Cardiac fibroblast (primary cell): ENCODE measurements around the gene ACTMAP.
"Not testable (repeated sequence)": the region's sequence is repeated elsewhere in the genome, so short reads cannot be mapped to it uniquely, and the experiment has no call there.

Experiments
- DNase-seq, 2 donors: peaks; one replicate each; pipeline versions ENCODE4 v3.0.0 to v3.0.0-alpha.2; 2010; ENCODE audit warnings: low read depth in 2 of 2
- H3K4me3 ChIP-seq, 2 donors: replicated peaks in 1 of 2; 1 replicate in 1 of 2; 2 replicates in 1 of 2; pipeline ENCODE4 v1.5.1; 2011; ENCODE audit warnings: low read depth in 2 of 2, low read length in 2 of 2, mild to moderate bottlenecking in 2 of 2, moderate library complexity in 1 of 2
- CTCF ChIP-seq: IDR thresholded peaks from one replicate; pipeline ENCODE4 v1.5.1; 2011; ENCODE audit warnings: low read depth, mild to moderate bottlenecking, low read length, inconsistent platforms

Gene ACTMAP

DNA sequence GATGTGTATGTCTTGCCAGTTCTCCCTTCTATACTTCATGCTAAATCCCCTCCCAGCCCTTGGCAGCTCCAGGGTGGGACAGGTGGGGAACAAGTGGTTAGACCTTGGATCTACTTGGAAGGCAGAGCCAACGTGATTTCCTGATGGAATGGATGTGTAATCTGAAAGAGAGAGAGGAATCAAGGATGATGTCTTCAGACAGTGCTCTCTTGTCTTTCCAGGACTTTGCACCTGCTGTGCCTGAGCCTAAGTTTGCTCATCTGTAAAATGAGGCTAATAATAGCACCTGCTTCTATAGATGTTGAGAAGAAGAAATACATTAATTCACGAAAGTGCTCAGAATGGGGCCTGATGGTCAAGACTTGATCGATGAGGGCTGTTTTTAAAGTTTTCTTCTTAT is 41.7 kb upstream of the ACTMAP start:
- no peak for TF ChIP-seq CTCF
- no peak overlapping the region for H3K4me3 ChIP-seq
- no peak for DNase-seq

DNA sequence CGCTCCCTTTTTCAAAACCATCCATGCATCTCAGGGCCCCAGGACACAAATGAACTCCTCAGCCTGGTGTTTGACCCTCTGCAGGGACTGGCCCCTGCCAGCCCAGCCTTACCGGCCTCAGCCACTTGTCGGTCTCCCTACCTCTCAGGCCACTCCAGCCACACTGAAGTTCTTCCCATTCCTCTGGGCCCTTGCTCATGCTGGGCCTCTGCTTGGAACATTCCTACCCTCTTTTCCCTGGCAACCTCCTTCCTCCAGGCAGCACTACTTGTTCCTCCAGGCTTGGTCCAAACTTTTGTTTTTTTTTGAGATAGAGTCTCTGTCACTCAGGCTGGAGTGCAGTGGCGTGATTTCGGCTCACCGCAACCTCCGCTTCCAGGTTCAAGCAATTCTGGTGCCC is 41.1 kb upstream of the ACTMAP start:
- no peak for TF ChIP-seq CTCF
- DNase-seq, result no peak
- H3K4me3 ChIP-seq, result no peak overlapping the region

GRCh38 chr19:40786060-40787037 is 36.1 kb upstream of the ACTMAP start:
- no peak for DNase-seq
- TF ChIP-seq CTCF, result no peak
- H3K4me3 ChIP-seq, result no peak overlapping the region

- no peak for TF ChIP-seq CTCF
- DNase-seq, result no peak
- no peak overlapping the region for H3K4me3 ChIP-seq
Observed at GRCh38 chr19:40785526-40785925, 35.2 kb upstream of the ACTMAP start.

DNA sequence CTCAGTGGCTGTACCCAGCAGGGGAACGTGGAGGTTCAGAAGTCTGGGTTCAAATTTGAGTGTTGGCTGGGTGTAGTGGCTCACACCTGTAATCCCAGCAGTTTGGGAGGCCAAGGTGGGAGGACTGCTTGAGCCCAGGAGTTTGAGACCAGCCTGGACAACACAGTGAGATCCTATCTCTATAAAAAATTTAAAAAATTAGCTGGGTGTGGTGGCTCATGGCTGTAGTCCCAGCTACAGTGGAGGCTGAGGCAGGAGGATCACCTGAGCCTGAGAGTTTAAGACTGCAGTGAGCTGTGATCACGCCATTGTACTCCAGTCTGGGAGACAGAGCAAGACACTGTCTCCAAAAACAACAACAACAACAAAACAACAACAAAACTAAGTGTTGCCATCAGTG is 33.9 kb upstream of the ACTMAP start:
- not testable (repeated sequence) for DNase-seq, H3K4me3 ChIP-seq

- no peak for DNase-seq
- no peak overlapping the region for H3K4me3 ChIP-seq
- TF ChIP-seq CTCF, result no peak
Observed at GRCh38 chr19:40783711-40784110, 33.4 kb upstream of the ACTMAP start.

GRCh38 chr19:40781140-40781539 is 30.9 kb upstream of the ACTMAP start:
- no peak for TF ChIP-seq CTCF
- no peak for DNase-seq
- no peak overlapping the region for H3K4me3 ChIP-seq
